ENCODE measurements around the gene B4GALT3.

DNA sequence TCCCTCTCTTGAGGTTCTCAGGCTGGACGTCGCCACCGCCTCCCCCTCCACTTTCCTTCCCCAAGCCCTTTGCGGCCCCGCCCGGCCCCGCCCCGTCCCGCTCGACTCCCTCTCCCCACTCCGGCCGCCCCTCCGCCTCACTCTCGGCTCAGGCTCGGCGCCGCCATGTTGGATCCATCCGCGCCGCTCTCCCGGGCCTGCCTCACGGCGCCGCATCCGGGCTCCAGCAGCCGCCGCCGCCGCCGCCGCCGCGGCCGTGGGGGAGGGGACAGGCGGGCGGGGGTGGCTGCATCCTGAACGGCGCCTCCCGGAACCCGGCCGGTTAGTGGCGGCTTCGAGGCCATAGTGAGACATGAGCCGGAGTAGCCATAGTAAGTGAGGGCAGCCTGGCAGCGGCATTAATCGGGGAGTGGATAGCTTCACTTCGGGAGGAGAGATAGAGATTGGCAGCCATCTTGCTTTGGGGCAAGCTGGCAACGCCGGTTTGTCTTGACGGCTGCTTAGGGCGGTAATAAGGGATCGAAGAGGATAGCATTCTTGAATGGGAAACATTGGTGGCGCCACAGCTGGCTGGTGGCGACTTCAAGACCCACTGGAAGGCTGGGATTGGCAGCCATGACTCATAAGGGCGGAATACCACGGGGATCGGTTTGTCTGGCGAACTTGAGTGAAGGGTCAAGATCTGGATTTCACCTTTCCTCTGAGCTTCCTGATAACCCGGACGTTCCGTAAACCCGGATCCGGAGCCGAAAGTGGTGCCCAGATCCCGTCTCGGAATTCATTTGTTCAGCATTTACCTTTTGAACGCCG is 44.7 kb downstream of the B4GALT3 start, which contains the start of gene DEDD:
- no peak for TF ChIP-seq HMG20B (CRISPR knock-in tag; IDR thresholded peaks at IDR 0.05)
- peak; percentile 31; the same call in 1 of the 2 replicates for TF ChIP-seq XRCC5 (IDR thresholded peaks at IDR 0.05; ENCODE audit: low read depth, low read length)
- TF ChIP-seq, protein P1, sequence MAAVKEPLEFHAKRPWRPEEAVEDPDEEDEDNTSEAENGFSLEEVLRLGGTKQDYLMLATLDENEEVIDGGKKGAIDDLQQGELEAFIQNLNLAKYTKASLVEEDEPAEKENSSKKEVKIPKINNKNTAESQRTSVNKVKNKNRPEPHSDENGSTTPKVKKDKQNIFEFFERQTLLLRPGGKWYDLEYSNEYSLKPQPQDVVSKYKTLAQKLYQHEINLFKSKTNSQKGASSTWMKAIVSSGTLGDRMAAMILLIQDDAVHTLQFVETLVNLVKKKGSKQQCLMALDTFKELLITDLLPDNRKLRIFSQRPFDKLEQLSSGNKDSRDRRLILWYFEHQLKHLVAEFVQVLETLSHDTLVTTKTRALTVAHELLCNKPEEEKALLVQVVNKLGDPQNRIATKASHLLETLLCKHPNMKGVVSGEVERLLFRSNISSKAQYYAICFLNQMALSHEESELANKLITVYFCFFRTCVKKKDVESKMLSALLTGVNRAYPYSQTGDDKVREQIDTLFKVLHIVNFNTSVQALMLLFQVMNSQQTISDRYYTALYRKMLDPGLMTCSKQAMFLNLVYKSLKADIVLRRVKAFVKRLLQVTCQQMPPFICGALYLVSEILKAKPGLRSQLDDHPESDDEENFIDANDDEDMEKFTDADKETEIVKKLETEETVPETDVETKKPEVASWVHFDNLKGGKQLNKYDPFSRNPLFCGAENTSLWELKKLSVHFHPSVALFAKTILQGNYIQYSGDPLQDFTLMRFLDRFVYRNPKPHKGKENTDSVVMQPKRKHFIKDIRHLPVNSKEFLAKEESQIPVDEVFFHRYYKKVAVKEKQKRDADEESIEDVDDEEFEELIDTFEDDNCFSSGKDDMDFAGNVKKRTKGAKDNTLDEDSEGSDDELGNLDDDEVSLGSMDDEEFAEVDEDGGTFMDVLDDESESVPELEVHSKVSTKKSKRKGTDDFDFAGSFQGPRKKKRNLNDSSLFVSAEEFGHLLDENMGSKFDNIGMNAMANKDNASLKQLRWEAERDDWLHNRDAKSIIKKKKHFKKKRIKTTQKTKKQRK (IDR thresholded peaks at IDR 0.05; ENCODE audit: borderline replicate concordance, low read depth, low read length) = no peak
- TF ChIP-seq, protein P2, sequence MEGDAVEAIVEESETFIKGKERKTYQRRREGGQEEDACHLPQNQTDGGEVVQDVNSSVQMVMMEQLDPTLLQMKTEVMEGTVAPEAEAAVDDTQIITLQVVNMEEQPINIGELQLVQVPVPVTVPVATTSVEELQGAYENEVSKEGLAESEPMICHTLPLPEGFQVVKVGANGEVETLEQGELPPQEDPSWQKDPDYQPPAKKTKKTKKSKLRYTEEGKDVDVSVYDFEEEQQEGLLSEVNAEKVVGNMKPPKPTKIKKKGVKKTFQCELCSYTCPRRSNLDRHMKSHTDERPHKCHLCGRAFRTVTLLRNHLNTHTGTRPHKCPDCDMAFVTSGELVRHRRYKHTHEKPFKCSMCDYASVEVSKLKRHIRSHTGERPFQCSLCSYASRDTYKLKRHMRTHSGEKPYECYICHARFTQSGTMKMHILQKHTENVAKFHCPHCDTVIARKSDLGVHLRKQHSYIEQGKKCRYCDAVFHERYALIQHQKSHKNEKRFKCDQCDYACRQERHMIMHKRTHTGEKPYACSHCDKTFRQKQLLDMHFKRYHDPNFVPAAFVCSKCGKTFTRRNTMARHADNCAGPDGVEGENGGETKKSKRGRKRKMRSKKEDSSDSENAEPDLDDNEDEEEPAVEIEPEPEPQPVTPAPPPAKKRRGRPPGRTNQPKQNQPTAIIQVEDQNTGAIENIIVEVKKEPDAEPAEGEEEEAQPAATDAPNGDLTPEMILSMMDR (IDR thresholded peaks at IDR 0.05 in 2 of 3, conservative IDR thresholded peaks at IDR 0.05 in 1 of 3; ENCODE audit: insufficient read depth in 2 of 3, low read depth in 1 of 3, low read length in 3 of 3) = peak in 2 of 3 experiments; percentile 21 to 28; a peak in 1 of 6 replicates
- peak; percentile 77 for TF ChIP-seq ZFX (CRISPR knock-in tag; IDR thresholded peaks at IDR 0.05)
- peak; percentile 64 for TF ChIP-seq POLR2H (tag; IDR thresholded peaks at IDR 0.05; ENCODE audit: low read depth)
- TF ChIP-seq DMBX1 (CRISPR knock-in tag; IDR thresholded peaks at IDR 0.05; ENCODE audit: borderline replicate concordance) = peak; percentile 62; the same call in 1 of the 2 replicates
- TF ChIP-seq HMGN3 (IDR thresholded peaks at IDR 0.05; ENCODE audit: borderline replicate concordance, extremely low read depth, insufficient read length, low read depth, low read length) = peak; percentile 71
- TF ChIP-seq MAFK (IDR thresholded peaks at IDR 0.05; ENCODE audit: low read length) = no peak

Measured in K562 (cell line).